PC-9 (cell line): ENCODE data around the gene KRTAP19-8.

Source experiments
- CTCF ChIP-seq: fragments of 200-600 bp; sonication (generic); conservative IDR thresholded peaks from 2 replicates; pipeline ENCODE4 v1.6.1; 2017; ENCODE audit warnings: mixed run types, antibody characterized with exemption, mild to moderate bottlenecking, moderate library complexity
- EZH2 ChIP-seq: fragments of 200-600 bp; sonication (generic); IDR thresholded peaks from 2 replicates; pipeline ENCODE4 v1.8.0; 2017; ENCODE audit warnings: antibody characterized with exemption, low read depth

GRCh38 chr21:31008355-31008754, 29.9 kb downstream of the KRTAP19-8 start:
- no peak for TF ChIP-seq CTCF
- no peak for TF ChIP-seq EZH2
